ENCODE measurements around the gene SAMD15. TPM values are rescaled to one million over a fixed set of nuclear protein-coding genes. Genes with fewer than 3 reads are reported as not detected.

The SAMD15 gene
- total RNA-seq, 4 donors from 2014 or later = 0.35 to 1.7 TPM; not detected in 2

- Histone ChIP-seq H3K4me1 (no peaks in the 10 kb centered on the region), H3K4me3 (no peak overlapping the region), H3K27ac (no peak overlapping the region), H3K27me3 (no peaks in the 10 kb centered on the region), H3K9me3 (no peaks in the 10 kb centered on the region), H3K36me3 (peaks cover 0 to 95% (median 0%) of the 10 kb centered on the region in 3 donors)
- no peak for DNase-seq
- TF ChIP-seq CTCF (IDR thresholded peaks at IDR 0.05) (no peak), POLR2A (IDR thresholded peaks at IDR 0.05) (no peak)
These were observed 61.4 kb downstream of the SAMD15 start for GRCh38 chr14:77438596-77438995.

GRCh38 chr14:77439861-77440260 is 62.7 kb downstream of the SAMD15 start:
- Histone ChIP-seq H3K27ac (no peak overlapping the region), H3K27me3 (no peaks in the 10 kb centered on the region), H3K4me1 (no peaks in the 10 kb centered on the region), H3K4me3 (no peak overlapping the region), H3K36me3 (peaks cover 0 to 95% (median 0%) of the 10 kb centered on the region in 3 donors), H3K9me3 (no peaks in the 10 kb centered on the region)
- TF ChIP-seq CTCF (IDR thresholded peaks at IDR 0.05) (no peak), POLR2A (IDR thresholded peaks at IDR 0.05) (no peak)
- no peak for DNase-seq

Other genes with a start within 250 kb of the SAMD15 start
- under 1 TPM in 1 of 4 donors, not detected in 3; 0.57 TPM for gene ZDHHC22, start 235.6 kb upstream of the SAMD15 start, total RNA-seq
- 10 to 100 TPM in 2 of 4 donors, 1 to 10 TPM in 2; 3.3 to 43.7 (median 11.3) TPM for gene TMEM63C, start 195.6 kb upstream of the SAMD15 start, total RNA-seq
- gene NGB, start 106.2 kb upstream of the SAMD15 start, total RNA-seq = not detected
- 10 to 100 TPM; 19.0 to 43.0 (median 31.6) TPM for gene POMT2, start 56.5 kb upstream of the SAMD15 start, total RNA-seq
- gene GSTZ1, start 56.3 kb upstream of the SAMD15 start, total RNA-seq = 10 to 100 TPM; 18.0 to 49.9 (median 36.0) TPM
- gene TMED8, start 285 bp upstream of the SAMD15 start, total RNA-seq = 1 to 10 TPM; 7.4 to 9.9 (median 7.5) TPM
- gene NOXRED1, start 46.1 kb downstream of the SAMD15 start, total RNA-seq = 1 to 10 TPM in 2 of 4 donors, not detected in 2; 1.2 to 2.8 TPM
- gene VIPAS39, start 80.2 kb downstream of the SAMD15 start, total RNA-seq = 10 to 100 TPM; 19.0 to 55.3 (median 25.3) TPM
- 100 to 1,000 TPM in 1 of 4 donors, 10 to 100 TPM in 3; 56.6 to 129 (median 80.9) TPM for gene AHSA1, start 80.7 kb downstream of the SAMD15 start, total RNA-seq
- gene ISM2, start 121.4 kb downstream of the SAMD15 start, total RNA-seq = not detected
- gene SPTLC2, start 239.3 kb downstream of the SAMD15 start, total RNA-seq = 10 to 100 TPM; 21.6 to 35.5 (median 29.8) TPM

Measured in Peyer's patch (tissue), 4 donors.